DND-41 (cell line): ENCODE measurements around the gene ITPR1.

Source experiments
- EZH2 ChIP-seq: IDR thresholded peaks from 3 replicates; pipeline ENCODE4 v1.6.1; 2012; ENCODE audit warnings: borderline replicate concordance, low read depth, mild to moderate bottlenecking, moderate library complexity, low read length, inconsistent platforms; ENCODE audit not compliant: severe bottlenecking
- TF ChIP-seq, protein P1 (sequence below): IDR thresholded peaks from 2 replicates; pipeline ENCODE4 v1.5.1; 2012; ENCODE audit warnings: borderline replicate concordance, low read length, moderate library complexity, mild to moderate bottlenecking; ENCODE audit not compliant: poor library complexity, severe bottlenecking; ENCODE audit errors: extremely low read depth

DNA sequence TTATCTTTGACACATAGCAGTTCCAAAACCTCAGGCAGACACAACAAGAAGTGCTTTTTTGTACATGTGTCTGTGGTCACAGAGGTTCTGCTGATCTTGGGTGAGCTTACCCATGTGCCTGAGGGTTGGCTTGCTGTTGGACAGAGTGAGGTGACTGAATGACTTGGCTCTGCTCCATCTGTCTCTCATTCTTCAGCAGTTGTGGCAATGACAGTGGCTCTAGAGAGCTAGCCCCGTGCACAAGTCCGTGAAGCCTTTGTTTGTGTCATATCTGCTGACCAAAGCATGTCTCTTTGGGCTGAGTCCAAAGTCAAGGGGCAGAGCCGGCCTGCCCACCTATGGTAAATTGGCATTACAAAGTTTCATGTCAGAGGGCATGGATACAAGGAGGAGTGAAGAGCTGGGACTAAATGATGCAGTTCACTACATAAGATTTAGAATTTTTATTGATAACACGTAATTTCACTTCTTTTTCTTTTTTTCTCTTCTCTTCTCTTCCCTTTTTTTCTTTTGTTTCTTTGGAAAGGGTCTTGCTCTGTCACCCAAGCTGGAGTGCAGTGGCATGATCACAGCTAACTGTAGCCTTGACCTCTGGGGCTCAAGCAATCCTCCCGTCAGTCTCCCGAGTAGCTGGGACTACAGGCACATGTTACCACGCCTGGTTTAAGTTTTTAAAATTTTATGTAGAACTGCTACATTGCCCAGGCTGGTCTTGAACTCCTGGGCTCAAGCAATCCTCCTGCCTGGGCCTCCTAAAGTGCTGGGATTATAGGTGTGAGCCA lies 77.9 kb downstream of the ITPR1 start:
- TF ChIP-seq EZH2 = no peak
- TF ChIP-seq, protein P1, sequence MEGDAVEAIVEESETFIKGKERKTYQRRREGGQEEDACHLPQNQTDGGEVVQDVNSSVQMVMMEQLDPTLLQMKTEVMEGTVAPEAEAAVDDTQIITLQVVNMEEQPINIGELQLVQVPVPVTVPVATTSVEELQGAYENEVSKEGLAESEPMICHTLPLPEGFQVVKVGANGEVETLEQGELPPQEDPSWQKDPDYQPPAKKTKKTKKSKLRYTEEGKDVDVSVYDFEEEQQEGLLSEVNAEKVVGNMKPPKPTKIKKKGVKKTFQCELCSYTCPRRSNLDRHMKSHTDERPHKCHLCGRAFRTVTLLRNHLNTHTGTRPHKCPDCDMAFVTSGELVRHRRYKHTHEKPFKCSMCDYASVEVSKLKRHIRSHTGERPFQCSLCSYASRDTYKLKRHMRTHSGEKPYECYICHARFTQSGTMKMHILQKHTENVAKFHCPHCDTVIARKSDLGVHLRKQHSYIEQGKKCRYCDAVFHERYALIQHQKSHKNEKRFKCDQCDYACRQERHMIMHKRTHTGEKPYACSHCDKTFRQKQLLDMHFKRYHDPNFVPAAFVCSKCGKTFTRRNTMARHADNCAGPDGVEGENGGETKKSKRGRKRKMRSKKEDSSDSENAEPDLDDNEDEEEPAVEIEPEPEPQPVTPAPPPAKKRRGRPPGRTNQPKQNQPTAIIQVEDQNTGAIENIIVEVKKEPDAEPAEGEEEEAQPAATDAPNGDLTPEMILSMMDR = no peak
